ENCODE results near the gene OR11A1. TPM values are rescaled to one million over a fixed set of nuclear protein-coding genes. Genes with fewer than 3 reads are reported as not detected.
"Not testable (repeated sequence)": the region's sequence is repeated elsewhere in the genome, so short reads cannot be mapped to it uniquely, and the experiment has no call there.

OR11A1 gene
- total and polyA plus RNA-seq, 12 donors: not detected

DNA sequence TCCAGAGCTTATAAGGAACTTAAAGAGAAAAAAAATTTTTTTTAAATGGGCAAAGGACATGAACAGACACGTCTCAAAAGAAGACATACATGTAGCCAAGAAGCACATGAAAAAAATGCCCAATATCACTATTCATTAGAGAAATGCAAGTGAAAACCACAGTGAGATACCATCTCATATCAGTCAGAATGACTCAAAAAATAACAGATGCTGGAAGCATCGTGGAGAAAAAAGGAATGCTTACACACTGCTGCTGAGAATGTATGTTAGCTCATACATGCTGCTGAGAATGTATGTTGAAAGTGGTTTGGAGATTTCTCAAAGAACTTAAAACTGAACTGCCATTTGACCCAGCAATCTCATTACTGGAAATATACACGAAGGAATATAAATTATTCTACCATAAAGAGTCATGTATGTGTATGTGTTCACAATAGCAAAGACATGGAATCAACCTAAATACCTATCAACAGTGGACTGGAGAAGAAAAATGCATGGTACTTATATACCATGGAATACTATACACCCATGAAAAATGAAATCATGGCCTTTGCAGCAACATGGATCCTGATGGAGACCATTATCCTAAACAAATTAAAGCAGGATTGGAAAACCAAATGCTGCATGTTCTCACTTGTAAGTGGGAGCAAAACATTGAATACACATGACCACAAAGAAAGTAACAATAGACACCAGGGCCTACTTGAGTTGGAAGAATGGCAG, 5.2 kb downstream of the OR11A1 start:
- Histone ChIP-seq H3K9me3 (replicated peaks in 1 of 3) (no peaks in the 10 kb centered on the region), H3K36me3 (replicated peaks in 1 of 2) (no peaks in the 10 kb centered on the region), H3K4me3 (no peak overlapping the region), H3K27me3 (peaks cover 4% of the 10 kb centered on the region), H3K27ac (no peak overlapping the region), H3K4me1 (replicated peaks in 1 of 2) (no peaks in the 10 kb centered on the region)
- intact Hi-C loops (cut with DNase I): no loop called here
- no peak for TF ChIP-seq POLR2A (IDR thresholded peaks at IDR 0.05)
- TF ChIP-seq, protein P1, sequence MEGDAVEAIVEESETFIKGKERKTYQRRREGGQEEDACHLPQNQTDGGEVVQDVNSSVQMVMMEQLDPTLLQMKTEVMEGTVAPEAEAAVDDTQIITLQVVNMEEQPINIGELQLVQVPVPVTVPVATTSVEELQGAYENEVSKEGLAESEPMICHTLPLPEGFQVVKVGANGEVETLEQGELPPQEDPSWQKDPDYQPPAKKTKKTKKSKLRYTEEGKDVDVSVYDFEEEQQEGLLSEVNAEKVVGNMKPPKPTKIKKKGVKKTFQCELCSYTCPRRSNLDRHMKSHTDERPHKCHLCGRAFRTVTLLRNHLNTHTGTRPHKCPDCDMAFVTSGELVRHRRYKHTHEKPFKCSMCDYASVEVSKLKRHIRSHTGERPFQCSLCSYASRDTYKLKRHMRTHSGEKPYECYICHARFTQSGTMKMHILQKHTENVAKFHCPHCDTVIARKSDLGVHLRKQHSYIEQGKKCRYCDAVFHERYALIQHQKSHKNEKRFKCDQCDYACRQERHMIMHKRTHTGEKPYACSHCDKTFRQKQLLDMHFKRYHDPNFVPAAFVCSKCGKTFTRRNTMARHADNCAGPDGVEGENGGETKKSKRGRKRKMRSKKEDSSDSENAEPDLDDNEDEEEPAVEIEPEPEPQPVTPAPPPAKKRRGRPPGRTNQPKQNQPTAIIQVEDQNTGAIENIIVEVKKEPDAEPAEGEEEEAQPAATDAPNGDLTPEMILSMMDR (IDR thresholded peaks at IDR 0.05): no peak
- no peak for DNase-seq
- WGBS, 4 donors: 63 to 77% (median 71%) methylated on average over 3 of the region's 3 CpGs

DNA sequence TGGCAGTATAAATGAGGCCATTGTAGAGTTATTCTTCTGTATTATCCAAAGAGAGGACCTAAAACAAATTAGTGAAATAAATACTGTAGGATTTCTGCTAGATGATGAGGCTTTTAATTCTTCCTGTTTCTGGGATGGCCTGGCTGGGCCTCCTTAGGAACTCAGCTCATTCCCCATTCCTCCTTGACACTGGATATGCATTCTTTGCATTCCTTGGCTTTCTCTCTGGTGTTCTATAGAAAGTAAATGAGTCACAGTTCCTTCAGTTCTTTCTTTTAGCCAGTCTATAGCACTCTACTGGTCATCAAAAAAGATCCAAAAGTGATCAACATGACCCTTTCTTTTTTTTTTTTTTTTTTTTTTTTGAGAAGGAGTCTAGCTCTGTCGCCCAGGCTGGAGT, 9.2 kb downstream of the OR11A1 start:
- no peak for DNase-seq
- 67 to 90% (median 81%) methylated on average over 1 of the region's 1 CpG for WGBS, 4 donors

DNA sequence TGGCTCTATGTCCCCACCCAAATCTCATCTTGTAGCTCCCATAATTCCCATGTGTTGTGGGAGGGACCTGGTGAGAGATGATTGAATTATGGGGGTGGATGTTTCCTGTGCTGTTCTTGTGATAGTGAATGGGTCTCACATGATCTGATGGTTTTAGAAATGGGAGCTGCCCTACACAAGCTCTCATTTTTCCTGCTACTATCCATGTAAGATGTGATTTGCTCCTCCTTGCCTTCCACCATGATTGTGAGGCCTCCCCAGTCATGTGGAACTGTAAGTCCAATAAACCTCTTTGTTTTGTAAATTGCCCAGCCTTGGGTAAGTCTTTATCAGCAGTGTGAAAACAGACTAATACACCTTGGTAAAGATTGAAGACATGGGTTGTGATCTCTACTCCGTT, 12.8 kb downstream of the OR11A1 start:
- WGBS, 4 donors: 57 to 84% (median 80%) methylated on average over 1 of the region's 1 CpG
- H3K9me3 ChIP-seq (replicated peaks in 1 of 3); H3K4me1 ChIP-seq (replicated peaks in 1 of 2); intact Hi-C loops (cut with DNase I); H3K27me3 ChIP-seq; DNase-seq; H3K27ac ChIP-seq; H3K36me3 ChIP-seq (replicated peaks in 1 of 2); H3K4me3 ChIP-seq: not testable (repeated sequence)

More for the DNA sequence above, 9.2 kb downstream of the OR11A1 start:
- TF ChIP-seq, protein P1 (IDR thresholded peaks at IDR 0.05): no peak
- H3K9me3 ChIP-seq (replicated peaks in 1 of 3): no peaks in the 10 kb centered on the region
- no peaks in the 10 kb centered on the region for H3K4me1 ChIP-seq (replicated peaks in 1 of 2)
- no peak overlapping the region for H3K4me3 ChIP-seq
- intact Hi-C loops (cut with DNase I): no loop called here
- no peak overlapping the region for H3K27ac ChIP-seq
- H3K27me3 ChIP-seq: peaks cover 4% of the 10 kb centered on the region
- H3K36me3 ChIP-seq (replicated peaks in 1 of 2): no peaks in the 10 kb centered on the region

DNA sequence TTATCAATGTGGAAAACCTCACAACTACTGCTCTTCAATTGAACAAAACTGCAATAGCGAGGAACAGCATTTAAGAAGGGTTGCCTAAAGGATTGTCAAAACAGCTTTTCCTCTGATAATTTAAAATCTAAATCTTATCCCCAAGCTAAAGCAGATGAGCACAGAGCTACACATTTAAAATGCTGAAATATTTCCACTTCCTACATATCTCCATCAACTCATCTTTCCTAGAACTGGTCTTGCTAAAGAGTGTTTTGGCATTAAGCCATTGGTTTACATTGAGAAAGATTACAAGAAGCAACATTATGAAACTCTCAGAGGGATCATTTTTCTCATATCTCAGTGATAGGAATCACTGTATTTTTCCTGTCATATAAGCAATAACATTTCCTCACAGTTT, 14.2 kb downstream of the OR11A1 start:
- Histone ChIP-seq H3K36me3 (replicated peaks in 1 of 2) (no peaks in the 10 kb centered on the region), H3K4me3 (no peak overlapping the region), H3K9me3 (replicated peaks in 1 of 3) (no peaks in the 10 kb centered on the region), H3K27me3 (no peaks in the 10 kb centered on the region), H3K27ac (no peak overlapping the region), H3K4me1 (replicated peaks in 1 of 2) (no peaks in the 10 kb centered on the region)
- 74 to 97% (median 75%) methylated on average over 1 of the region's 1 CpG for WGBS, 4 donors
- DNase-seq: no peak
- intact Hi-C loops (cut with DNase I): no loop called here
- TF ChIP-seq, protein P1 (IDR thresholded peaks at IDR 0.05): no peak
- TF ChIP-seq POLR2A (IDR thresholded peaks at IDR 0.05): no peak

DNA sequence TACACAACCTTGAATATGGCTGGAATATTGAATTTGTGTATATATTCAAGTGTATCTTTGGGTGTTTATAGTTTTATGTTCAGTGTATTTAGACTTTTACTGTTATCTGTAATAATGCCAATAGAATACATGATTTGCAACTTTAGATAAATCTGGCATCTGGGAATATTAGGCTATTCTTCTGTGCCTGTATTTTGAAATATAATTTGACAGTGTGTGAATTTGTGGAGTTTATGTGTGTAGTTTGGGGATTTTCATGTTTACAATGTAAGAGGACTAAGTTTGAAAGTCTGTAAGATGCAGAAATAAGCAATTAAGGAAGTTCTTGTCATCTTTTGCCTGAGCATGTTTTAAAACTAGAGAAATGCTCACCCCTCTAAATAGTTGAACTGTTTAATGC, 17.9 kb downstream of the OR11A1 start, which contains the start of gene OR10C1:
OR10C1 (plus strand) TSS at position 301 of the 400 bp plus-strand sequence. CDS start 710 bp downstream, outside the sequence.
- no peaks in the 10 kb centered on the region for H3K4me1 ChIP-seq (replicated peaks in 1 of 2)
- H3K4me3 ChIP-seq: no peak within 1 kb of the TSS
- no peaks in the 10 kb centered on the region for H3K9me3 ChIP-seq (replicated peaks in 1 of 3)
- TF ChIP-seq POLR2A (IDR thresholded peaks at IDR 0.05): no peak
- TF ChIP-seq, protein P1 (IDR thresholded peaks at IDR 0.05): no peak
- intact Hi-C loops (cut with DNase I): no loop called here
- no peaks in the 10 kb centered on the region for H3K27me3 ChIP-seq
- H3K27ac ChIP-seq: no peak within 1 kb of the TSS
- H3K36me3 ChIP-seq (replicated peaks in 1 of 2): no peaks in the 10 kb centered on the region
- DNase-seq: no peak

DNA sequence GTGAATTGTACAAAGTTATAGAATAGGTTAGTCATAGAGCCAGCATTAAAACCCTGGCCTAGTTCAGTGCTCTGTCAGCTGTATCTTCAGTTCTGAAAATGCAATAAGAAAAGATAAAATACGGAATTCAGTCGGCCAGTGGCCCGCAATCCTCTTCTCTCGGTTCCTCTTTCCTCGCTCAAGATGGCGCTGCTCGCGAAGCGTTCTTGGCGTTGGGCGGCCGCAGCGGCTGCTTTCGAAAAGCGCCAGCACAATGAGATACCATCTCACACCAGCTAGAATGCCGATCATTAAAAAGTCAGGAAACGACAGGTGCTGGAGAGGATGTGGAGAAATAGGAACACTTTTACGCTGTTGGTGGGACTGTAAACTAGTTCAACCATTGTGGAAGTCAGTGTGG, 20.1 kb downstream of the OR11A1 start:
- H3K4me1 ChIP-seq (replicated peaks in 1 of 2); H3K36me3 ChIP-seq (replicated peaks in 1 of 2); H3K27ac ChIP-seq; H3K27me3 ChIP-seq; DNase-seq; H3K4me3 ChIP-seq; intact Hi-C loops (cut with DNase I); H3K9me3 ChIP-seq (replicated peaks in 1 of 3): not testable (repeated sequence)
- 67 to 79% (median 68%) methylated on average over 18 of the region's 18 CpGs for WGBS, 4 donors

All from adrenal gland (tissue), 12 donors.